ENCODE data around the gene OAS2.
A peak's percentile ranks its signal among the peaks of the same experiment; 100 is the strongest.

OAS2 gene, protein sequence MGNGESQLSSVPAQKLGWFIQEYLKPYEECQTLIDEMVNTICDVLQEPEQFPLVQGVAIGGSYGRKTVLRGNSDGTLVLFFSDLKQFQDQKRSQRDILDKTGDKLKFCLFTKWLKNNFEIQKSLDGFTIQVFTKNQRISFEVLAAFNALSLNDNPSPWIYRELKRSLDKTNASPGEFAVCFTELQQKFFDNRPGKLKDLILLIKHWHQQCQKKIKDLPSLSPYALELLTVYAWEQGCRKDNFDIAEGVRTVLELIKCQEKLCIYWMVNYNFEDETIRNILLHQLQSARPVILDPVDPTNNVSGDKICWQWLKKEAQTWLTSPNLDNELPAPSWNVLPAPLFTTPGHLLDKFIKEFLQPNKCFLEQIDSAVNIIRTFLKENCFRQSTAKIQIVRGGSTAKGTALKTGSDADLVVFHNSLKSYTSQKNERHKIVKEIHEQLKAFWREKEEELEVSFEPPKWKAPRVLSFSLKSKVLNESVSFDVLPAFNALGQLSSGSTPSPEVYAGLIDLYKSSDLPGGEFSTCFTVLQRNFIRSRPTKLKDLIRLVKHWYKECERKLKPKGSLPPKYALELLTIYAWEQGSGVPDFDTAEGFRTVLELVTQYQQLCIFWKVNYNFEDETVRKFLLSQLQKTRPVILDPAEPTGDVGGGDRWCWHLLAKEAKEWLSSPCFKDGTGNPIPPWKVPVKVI

DNA sequence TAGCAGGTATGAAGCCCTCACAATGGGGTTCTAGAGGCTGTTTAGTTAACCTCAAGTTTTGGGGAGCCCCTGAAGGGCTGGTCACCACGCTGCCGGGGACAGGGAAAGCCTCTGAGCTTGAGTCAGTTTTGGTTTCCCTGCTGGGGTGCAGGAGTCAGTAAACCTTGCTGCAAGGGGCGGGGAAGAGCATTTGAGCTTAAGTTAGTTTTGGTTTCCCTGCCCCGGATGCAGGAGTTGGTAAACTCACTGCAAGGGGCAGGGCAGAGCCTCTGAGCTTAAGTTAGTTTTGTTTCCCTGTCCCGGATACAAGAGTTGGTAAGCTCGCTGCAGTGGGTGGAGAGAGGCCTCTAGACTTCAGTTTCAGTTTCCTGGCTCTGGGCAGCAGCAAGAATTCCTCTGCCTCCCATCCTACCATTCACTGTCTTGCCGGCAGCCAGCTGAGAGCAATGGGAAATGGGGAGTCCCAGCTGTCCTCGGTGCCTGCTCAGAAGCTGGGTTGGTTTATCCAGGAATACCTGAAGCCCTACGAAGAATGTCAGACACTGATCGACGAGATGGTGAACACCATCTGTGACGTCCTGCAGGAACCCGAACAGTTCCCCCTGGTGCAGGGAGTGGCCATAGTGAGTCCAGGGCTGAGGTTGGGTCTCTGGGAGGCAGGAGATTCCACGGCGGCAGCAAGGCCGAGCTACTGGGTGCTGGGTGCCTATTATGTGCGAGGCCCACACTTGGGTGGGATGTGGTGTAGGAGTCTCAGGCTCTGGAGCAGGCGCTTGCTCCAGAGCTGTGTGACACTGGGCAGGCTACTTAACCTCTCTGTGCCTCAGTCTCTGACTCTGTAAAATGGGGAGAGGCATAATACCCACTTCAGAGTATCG is at the start of gene OAS2:
Gene OAS2, plus strand, starts transcription at position 357 of the 878 bp plus-strand sequence. Its CDS starts 90 bp downstream, at position 447.
- DNase-seq = no peak

DNA sequence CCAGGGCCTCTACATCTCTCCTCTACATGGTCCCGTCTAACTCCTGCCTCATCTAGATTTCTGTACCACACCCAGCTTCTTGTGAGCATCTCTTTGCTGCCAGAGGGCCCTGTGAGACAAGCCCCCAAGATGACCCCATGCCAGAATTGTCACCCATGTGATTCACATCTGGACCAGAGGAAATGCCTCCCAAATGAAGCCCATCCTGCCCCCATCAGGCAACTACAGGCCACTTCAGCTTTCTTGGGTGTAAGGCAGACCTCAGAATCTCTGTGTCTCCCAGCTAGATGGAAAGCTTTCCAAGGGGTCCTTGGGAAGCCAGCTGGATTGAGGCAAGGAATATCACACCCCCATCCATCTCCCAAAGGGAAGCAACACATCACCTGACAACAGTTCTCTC is 49.3 kb upstream of the OAS2 start:
- DNase-seq = no peak

DNA sequence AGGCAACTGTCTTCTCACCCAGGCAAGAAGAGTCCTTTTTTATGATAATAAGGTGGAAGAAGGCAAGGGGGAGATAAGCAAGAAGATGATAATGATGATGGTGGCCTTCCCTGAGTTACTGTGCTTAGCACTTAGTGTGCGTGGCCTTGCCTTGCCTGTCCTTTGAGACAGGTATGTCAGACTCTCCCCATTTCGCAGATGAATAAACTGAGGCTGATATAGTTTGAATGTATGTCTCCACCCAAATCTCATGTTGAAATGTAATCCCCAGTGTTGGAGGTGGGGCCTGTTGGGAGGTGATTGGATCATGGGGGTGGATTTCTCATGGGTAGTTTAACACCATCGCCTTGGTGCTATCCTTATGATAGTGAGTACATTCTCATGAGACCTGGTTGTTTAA is 48.6 kb upstream of the OAS2 start:
- DNase-seq = no peak

DNA sequence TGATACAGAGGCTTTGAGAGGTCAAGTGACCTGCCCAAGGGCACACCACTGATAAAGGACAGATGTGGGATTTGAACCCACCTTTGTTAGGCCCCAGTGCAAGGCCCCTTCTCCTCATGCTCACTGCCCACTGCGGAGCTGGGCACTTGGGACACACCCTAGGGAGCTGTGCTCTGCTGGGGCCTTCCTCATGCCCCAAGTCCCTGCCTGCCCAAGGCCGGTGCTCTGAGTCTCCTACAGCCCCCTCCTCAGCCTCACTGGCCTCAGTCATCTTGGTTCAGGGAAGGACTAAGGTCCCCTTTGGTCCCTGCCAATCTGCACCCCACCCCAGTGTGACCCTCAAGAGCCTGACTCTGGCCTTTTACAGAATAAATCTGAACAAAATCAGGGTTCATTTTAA is 48.0 kb upstream of the OAS2 start:
- DNase-seq = no peak

DNA sequence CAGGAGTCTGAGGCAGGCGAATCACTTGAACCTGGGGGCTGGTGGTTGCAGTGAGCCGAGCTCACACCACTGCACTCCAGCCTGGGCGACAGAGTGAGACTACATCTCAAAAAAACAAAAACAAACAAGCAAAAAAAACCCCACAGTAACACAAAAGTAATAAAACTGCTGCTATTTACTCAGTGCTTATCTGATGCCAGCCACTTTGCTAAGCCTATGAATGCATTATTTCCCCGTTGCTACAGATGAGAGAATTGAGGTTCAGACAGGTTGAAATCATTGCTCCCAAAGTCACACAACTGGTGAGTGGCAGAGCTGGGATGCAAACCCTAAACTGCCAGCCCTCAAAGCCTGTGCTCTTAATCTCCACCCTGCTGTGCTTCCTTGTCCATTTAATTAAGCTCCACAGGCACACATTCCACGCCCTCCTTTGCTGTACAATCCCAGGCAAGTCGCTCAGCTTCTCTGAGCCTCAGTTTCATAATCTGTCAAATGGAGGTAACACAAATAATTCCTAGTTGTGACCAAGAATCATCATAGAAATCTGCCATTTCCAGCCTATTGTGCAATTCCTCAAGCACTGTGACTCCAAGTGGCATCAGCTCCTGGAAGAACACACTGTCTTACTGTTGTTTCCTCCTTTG is 45.7 kb upstream of the OAS2 start:
- no peak for DNase-seq

DNA sequence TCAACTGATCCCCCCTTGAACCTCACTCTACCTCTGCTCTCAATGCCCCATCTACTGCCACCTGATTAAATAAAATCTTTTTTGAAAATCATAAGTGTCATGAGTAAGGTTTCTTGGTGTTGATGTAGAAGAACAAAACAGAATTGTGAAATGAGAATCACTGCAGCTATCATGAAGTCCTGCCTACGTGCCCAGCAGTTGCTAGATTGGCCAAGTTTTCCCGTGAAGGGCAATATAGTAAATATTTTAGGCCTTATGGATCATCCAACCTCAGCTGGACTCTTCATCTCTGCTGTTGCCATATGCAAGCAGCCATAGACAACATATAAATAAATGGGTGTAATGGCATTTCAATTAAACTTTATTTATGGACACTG is 45.2 kb upstream of the OAS2 start:
- DNase-seq = no peak

DNA sequence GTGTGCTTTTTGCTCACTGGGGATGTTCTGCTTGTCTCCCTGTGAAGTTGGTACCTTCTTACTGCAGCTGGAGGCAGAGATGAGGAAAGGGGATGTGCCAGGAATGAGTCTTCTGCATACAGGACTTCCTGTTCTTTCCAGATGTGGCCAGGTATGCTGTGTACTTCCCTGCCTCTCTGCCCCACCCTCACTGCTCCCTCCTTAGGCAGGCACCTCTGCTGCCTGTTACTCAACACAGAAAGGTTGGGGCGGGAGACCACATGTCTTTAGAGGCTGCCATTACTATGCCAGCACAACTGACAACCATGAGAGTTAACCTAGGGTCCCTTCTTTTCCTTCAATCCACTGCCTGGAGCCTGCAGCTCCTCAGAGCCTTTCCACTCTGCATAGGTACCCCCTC is 42.1 kb upstream of the OAS2 start:
- DNase-seq = no peak

DNA sequence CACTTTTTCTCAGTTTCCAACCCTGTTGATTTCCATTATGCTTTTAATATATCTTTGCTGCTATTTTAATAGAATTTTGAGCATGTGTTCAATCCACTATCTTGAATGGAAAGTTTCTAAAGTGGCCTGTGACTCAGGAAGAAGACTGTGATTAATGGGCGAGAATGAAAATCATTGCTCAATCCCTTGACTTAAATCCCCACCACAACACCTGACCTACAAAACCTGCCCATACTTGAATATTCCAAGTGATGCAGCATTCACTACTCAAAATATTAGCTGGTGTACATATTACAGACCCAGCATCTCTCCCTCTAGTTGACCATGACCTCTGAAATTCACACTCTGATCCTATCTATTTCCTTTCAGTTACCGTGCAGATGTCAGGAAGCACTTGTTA is 41.4 kb upstream of the OAS2 start:
- DNase-seq = peak; percentile 44

DNA sequence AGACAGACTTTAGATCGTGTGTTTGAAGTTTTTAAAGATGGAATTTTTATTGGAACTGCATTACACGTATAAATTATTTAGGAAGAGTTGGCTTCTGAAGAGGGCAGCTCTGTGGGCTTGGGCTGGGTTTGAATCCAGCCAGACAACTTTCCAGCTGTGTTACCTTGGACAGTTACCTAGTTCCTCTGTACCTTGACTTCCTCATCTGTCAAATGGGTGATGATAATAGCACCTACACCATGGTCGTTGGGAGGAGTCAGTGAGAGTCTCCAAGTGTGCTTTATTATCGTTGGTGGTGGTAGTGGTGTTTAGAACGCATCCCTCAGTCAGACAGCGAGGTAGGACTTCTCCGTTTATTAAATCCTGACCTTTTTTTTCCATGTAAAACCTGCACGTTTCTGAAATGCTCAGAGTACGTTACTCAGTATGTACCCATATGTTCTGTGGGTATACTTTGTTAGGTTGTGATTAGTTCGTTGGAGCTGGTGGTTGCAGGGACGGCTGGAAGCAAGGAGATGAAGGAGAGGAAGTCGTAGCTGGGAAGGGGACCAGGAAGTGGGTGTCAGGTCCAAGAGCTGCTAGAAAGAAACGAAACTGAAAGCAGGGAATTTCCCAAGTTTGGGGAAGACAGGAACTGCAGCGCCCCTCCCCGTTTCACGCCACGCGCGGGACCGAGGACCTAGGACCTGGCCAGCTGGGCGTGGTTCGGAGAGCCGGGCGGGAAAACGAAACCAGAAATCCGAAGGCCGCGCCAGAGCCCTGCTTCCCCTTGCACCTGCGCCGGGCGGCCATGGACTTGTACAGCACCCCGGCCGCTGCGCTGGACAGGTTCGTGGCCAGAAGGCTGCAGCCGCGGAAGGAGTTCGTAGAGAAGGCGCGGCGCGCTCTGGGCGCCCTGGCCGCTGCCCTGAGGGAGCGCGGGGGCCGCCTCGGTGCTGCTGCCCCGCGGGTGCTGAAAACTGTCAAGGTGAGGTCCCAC is 40.3 kb upstream of the OAS2 start, which contains the start of gene OAS3:
Gene OAS3, plus strand, starts transcription at position 734 of the 979 bp plus-strand sequence. Its CDS starts 57 bp downstream, at position 791.
- peak; percentile 78 for DNase-seq

DNA sequence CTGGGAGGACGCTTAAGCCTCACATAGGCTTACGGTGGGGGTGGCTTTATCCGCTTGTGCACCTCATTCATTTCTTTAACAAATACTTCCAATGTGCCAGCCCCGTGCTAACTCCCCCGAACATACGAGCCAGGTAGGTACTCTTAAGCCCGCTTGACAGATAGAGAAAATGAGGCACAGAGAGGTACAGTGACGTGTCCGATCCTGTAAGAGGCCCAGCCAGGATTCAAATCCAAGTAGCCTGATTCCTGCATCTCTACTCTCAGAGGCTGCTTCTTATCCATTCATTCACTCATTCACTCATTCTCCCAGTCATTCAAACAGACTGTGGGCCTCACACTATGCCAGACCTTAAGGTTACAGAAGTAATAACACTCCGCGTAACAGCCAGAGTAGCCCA is 39.6 kb upstream of the OAS2 start:
- DNase-seq = no peak

DNA sequence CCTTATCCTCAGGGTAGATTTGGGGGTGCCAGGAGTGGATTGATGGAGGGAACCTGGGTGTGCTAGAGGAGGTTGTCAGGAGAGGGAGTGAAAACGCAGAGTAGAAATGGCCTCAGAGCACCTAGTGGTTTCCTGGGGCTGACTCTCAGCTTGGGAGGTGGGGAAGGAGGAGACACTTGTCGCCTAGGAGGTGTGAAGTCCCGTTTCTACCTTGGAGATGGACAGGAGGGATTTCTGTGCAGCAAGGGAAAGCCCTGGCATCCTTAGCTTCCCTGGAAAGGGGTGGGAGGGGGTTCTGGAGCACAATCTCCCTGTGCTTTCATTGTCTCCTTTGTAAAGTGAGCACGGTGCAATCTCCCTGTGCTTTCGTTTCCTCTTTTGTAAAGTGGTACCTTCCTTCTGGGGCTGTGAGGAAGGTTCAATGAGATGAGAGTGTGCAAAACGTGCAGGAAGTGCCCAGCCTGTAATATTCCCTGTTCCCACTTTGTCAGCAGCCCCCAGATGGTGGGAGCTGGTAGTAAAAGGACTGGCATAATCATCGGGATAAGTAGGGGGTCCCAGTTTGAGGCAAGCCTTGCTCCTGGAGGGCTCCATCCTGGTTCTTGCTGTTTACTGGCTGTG is 38.4 kb upstream of the OAS2 start:
- no peak for DNase-seq

DNA sequence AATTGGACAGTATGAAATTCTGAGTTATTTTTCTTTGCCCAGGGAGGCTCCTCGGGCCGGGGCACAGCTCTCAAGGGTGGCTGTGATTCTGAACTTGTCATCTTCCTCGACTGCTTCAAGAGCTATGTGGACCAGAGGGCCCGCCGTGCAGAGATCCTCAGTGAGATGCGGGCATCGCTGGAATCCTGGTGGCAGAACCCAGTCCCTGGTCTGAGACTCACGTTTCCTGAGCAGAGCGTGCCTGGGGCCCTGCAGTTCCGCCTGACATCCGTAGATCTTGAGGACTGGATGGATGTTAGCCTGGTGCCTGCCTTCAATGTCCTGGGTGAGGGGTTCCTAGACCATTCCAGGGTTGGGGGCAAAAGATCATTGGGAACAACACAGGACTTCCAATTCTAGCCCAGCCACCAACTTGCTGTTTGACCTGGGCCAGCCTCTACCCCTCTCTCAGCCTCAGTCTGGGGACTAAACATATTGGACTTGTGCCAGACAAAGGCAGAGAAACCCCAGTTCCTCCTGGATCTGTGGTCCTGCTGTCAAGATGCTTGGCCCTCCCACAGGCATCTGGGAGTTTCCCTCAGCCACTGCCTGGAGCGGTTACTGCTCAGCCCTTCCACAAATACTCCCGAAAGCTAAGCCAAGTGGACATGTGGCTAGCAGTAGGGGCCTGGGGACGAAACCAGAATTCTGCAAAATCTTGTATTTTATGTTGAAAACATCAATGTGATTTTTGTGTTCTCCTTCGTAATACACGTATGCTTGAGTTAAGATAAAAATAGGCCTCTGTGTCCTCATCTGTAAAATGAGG is 36.6 kb upstream of the OAS2 start:
- DNase-seq = no peak

DNA sequence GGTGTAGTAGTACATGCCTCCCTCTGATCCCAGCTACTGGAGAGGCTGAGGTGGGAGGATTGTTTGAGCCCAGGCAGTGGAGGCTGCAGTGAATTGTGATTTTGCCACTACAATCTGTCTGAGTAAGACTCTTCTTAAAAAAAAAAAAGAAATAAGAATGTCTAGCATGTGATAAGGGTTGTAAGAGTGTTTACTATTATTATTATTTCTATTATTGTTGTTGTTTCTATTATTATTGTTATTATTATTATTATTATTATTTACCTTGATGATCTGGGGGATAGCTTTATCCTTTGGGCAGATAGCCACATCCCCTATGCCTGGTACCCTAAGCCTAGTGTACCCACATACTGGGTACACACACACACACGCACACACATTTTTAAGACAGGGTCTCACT is 35.7 kb upstream of the OAS2 start:
- no peak for DNase-seq

DNA sequence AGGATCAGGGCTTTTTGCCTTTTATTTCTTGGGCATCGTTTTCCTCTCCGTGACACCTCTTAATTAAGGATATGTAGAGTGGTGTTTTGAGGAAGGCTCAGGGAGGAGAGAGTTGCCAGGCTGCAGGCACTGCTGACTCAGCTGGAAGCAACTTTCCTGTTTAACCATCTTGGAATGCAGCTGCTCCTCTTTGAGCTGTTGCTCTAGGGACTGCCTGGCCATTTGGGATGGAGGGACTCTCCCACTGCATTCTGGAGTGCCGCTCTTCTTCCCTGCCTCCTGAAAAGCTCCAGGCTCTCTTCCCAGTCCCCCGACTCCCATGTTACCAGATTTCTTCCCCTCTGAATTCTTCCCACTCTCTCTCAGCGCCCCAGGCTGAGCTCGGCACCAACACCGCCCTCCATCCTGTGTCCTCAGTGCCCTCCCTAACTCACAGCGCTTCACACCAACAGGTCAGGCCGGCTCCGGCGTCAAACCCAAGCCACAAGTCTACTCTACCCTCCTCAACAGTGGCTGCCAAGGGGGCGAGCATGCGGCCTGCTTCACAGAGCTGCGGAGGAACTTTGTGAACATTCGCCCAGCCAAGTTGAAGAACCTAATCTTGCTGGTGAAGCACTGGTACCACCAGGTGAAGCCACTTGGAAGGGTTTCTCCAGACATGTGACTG is 34.2 kb upstream of the OAS2 start:
- DNase-seq = no peak

DNA sequence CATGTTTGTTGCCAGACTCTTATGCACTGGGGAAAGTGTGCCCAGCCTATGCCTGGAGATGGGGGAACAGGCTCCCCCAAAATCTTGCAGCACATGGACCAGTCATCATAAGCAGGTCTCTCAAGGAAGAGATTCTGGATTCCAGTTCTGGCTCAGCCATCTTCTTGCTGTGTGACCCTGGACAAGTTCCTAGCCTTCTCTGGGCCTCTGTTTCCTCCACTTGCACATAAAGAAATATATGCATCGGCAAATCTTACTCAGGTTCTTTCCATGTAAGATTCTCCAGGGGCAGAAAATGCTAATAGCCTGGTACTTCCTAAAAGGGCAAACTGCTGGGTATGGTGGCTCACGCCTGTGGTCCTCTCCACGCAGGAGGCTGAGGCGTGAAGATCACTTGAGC is 32.8 kb upstream of the OAS2 start:
- DNase-seq = no peak

DNA sequence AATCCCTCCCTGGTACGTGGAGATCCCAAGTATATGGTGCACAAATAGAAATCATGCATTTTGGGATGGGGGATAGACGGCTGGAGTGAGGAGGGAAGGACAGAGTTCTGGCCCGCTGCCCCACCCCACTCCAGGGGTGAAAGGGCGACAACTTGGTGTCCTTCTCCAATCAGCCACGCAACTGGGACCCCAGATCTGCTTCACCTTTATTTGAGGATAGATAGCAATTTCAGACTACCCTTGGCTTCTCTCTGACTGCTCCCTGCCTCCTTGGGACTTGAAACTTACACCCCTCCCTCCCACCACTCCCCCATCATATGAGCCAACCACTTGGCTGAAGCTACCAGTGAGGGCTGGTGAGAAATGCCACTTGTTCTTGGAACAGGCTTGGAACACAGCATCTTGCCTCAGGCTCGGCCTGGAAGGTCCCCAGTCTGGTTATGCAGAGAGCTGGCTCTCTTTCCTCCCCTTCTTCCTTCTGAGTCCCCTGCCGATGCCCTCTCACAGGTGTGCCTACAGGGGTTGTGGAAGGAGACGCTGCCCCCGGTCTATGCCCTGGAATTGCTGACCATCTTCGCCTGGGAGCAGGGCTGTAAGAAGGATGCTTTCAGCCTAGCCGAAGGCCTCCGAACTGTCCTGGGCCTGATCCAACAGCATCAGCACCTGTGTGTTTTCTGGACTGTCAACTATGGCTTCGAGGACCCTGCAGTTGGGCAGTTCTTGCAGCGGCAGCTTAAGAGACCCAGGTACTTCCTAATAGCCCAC is 31.9 kb upstream of the OAS2 start:
- DNase-seq = no peak

DNA sequence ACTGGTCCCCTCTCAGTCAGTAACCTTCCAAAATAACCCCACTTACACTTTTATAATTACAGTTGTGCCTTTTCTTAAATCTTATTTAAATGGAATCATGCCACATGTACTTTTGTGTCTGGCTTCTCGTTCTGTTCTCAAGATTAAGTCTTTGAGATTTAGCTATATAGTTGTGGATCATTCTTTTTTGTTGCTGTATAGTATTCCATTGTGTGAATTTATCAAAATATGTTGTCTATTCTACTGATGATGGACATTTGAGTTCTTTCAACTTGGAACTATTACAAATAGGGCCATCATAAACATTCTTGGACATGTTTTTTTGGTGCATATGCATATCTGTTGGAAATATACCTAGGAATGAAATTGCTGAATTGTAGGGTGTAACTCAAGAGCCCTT is 31.0 kb upstream of the OAS2 start:
- no peak for DNase-seq

DNA sequence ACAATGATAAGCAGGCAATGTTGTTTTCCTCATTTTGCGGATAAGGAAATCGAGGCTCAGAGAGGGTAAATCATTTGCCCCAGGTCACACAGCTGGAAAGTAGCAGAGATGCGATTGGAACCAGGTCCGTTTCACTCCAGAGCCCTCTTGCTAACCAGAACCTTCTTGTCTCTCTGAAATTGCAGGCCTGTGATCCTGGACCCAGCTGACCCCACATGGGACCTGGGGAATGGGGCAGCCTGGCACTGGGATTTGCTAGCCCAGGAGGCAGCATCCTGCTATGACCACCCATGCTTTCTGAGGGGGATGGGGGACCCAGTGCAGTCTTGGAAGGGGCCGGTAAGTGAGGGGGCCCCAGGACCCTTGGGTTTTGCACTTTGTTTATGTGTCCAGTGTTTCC is 30.6 kb upstream of the OAS2 start:
- DNase-seq = no peak

DNA sequence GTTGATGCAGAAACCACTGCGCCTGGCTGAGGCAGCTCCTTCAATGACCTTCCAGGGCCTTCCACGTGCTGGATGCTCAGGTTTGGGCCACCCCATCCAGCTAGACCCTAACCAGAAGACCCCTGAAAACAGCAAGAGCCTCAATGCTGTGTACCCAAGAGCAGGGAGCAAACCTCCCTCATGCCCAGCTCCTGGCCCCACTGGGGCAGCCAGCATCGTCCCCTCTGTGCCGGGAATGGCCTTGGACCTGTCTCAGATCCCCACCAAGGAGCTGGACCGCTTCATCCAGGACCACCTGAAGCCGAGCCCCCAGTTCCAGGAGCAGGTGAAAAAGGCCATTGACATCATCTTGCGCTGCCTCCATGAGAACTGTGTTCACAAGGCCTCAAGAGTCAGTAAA is 29.5 kb upstream of the OAS2 start:
- no peak for DNase-seq
